ENCODE measurements around the gene FAM118B. TPM values are rescaled to one million over a fixed set of nuclear protein-coding genes. Genes with fewer than 3 reads are reported as not detected.

FAM118B gene
- total RNA-seq, 1 donor from 2014 or later: 28.3 TPM

- Mint-ChIP-seq H3K27ac (ENCODE audit: unreplicated experiment) (peak overlapping the region; percentile 87), H3K9me3 (ENCODE audit: unreplicated experiment) (no peaks in the 10 kb centered on the region), H3K4me1 (ENCODE audit: low read depth, unreplicated experiment) (peaks cover 25% of the 10 kb centered on the region), H3K36me3 (ENCODE audit: low read depth, unreplicated experiment) (peaks cover 16% of the 10 kb centered on the region), H3K4me3 (ENCODE audit: unreplicated experiment) (peak overlapping the region; percentile 90), H3K27me3 (ENCODE audit: low read depth, unreplicated experiment) (no peaks in the 10 kb centered on the region)
- Histone ChIP-seq H3K9ac (ENCODE audit: low read length) (peak overlapping the region; percentile 98), H3K36me3 (ENCODE audit: insufficient read depth, low read length) (peaks cover 42% of the 10 kb centered on the region), H3K79me2 (ENCODE audit: insufficient read depth, low read length) (peaks cover 50% of the 10 kb centered on the region), H3K4me1 (ENCODE audit: insufficient read depth, low read length) (peaks cover 19% of the 10 kb centered on the region), H3K27me3 (ENCODE audit: insufficient read depth, low read length) (no peaks in the 10 kb centered on the region), H3K9me3 (ENCODE audit: insufficient read depth, low read depth, low read length) (no peaks in the 10 kb centered on the region), H4K20me1 (ENCODE audit: insufficient read depth, low read length) (peaks cover 42% of the 10 kb centered on the region), H3K27ac (ENCODE audit: low read depth, low read length) (peak overlapping the region; percentile 93), H3K4me3 (ENCODE audit: insufficient read depth, low read depth, low read length) (peak overlapping the region; percentile 97), H3K4me2 (ENCODE audit: low read length) (peak overlapping the region; percentile 94), H2AFZ (ENCODE audit: low read depth, low read length) (peak overlapping the region; percentile 94)
- FAIRE-seq (no peak), DNase-seq (ENCODE audit: low read depth) (no peak)
- TF ChIP-seq EZH2 (IDR thresholded peaks at IDR 0.05; ENCODE audit: insufficient read depth, low read length): no peak
- TF ChIP-seq, protein P1, sequence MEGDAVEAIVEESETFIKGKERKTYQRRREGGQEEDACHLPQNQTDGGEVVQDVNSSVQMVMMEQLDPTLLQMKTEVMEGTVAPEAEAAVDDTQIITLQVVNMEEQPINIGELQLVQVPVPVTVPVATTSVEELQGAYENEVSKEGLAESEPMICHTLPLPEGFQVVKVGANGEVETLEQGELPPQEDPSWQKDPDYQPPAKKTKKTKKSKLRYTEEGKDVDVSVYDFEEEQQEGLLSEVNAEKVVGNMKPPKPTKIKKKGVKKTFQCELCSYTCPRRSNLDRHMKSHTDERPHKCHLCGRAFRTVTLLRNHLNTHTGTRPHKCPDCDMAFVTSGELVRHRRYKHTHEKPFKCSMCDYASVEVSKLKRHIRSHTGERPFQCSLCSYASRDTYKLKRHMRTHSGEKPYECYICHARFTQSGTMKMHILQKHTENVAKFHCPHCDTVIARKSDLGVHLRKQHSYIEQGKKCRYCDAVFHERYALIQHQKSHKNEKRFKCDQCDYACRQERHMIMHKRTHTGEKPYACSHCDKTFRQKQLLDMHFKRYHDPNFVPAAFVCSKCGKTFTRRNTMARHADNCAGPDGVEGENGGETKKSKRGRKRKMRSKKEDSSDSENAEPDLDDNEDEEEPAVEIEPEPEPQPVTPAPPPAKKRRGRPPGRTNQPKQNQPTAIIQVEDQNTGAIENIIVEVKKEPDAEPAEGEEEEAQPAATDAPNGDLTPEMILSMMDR (IDR thresholded peaks at IDR 0.05; ENCODE audit: insufficient read depth, low read depth, low read length): no peak
Observed at GRCh38 chr11:126268361-126268707, 56.8 kb downstream of the FAM118B start.

DNA sequence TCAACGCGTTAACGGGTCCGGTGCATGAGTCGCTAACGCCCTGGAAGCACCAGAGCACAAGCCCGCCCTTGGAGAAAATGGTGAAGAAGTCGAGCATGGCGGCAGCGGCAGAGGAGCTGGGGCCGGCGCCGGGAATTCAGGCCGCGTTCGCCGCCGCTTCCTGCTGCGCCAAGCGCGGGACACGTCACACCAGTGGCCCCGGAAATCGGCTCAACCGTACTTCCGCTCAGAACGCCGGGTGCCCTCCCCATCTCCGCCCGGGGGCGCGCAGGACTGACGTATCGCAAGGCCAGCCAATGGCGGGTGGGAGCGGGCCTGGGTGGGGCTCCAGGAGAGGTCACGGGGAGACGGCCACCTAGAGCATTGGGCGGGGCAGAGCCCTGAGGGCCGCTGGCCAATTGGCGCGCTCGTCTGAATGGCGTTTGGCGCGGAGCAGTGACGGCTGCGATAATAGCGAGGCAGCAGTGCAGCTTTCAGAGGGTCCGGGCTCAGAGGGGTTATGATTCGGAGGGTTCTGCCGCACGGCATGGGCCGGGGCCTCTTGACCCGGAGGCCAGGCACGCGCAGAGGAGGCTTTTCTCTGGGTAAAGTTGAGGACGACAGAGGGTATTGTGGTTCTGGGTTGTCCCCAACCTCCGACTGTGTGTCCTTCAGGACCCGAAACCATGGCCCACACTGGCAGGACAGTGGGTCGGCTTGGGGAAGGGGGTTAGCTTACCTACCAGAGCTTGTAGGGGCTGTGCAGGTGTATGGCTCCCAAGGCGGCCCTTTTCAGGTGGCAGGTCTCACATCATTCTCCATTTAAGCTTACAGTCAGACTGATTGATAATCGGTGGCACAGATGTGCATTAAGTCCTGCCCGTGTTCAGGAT, 57.4 kb downstream of the FAM118B start, which contains the start of the genes FOXRED1 and SRPRA:
Gene FOXRED1, plus strand, starts transcription at position 447 of the 872 bp plus-strand sequence. Its CDS starts 53 bp downstream, at position 500.
Gene SRPRA, minus strand, starts transcription at position 188 of the 872 bp plus-strand sequence. Its CDS starts 91 bp downstream, at position 97.
- peaks cover 19% of the 10 kb centered on the region for H3K4me1 ChIP-seq (ENCODE audit: insufficient read depth, low read length)
- TF ChIP-seq EZH2 (IDR thresholded peaks at IDR 0.05; ENCODE audit: insufficient read depth, low read length): no peak
- TF ChIP-seq, protein P1 (IDR thresholded peaks at IDR 0.05; ENCODE audit: insufficient read depth, low read depth, low read length): no peak
- H3K4me3 ChIP-seq (ENCODE audit: insufficient read depth, low read depth, low read length): peak within 1 kb of the TSS; percentile 97
- FAIRE-seq: peak; percentile 60
- H3K9ac ChIP-seq (ENCODE audit: low read length): peak within 1 kb of the TSS; percentile 98
- H3K4me1 Mint-ChIP-seq (ENCODE audit: low read depth, unreplicated experiment): peaks cover 25% of the 10 kb centered on the region
- peaks cover 39% of the 10 kb centered on the region for H4K20me1 ChIP-seq (ENCODE audit: insufficient read depth, low read length)
- H3K4me3 Mint-ChIP-seq (ENCODE audit: unreplicated experiment): peak within 1 kb of the TSS; percentile 90
- peak; percentile 97 for DNase-seq (ENCODE audit: low read depth)
- H3K27ac ChIP-seq (ENCODE audit: low read depth, low read length): peak within 1 kb of the TSS; percentile 93
- H3K36me3 Mint-ChIP-seq (ENCODE audit: low read depth, unreplicated experiment): peaks cover 12% of the 10 kb centered on the region
- H2AFZ ChIP-seq (ENCODE audit: low read depth, low read length): peak within 1 kb of the TSS; percentile 94
- H3K9me3 ChIP-seq (ENCODE audit: insufficient read depth, low read depth, low read length): no peaks in the 10 kb centered on the region
- H3K79me2 ChIP-seq (ENCODE audit: insufficient read depth, low read length): peaks cover 50% of the 10 kb centered on the region
- H3K4me2 ChIP-seq (ENCODE audit: low read length): peak within 1 kb of the TSS; percentile 96
- H3K36me3 ChIP-seq (ENCODE audit: insufficient read depth, low read length): peaks cover 41% of the 10 kb centered on the region
- no peaks in the 10 kb centered on the region for H3K27me3 Mint-ChIP-seq (ENCODE audit: low read depth, unreplicated experiment)
- no peaks in the 10 kb centered on the region for H3K9me3 Mint-ChIP-seq (ENCODE audit: unreplicated experiment)
- no peaks in the 10 kb centered on the region for H3K27me3 ChIP-seq (ENCODE audit: insufficient read depth, low read length)
- peak within 1 kb of the TSS; percentile 87 for H3K27ac Mint-ChIP-seq (ENCODE audit: unreplicated experiment)

All from astrocyte (in vitro differentiated cells and primary cell).